Activated CD8-positive, alpha-beta memory T cell treated with anti-CD3 and anti-CD28 coated beads, Interleukin-2, amount 50 U/mL, for 1 hour (primary cell): ENCODE results near the gene PLEKHA7.
"Not testable (repeated sequence)": the region's sequence is repeated elsewhere in the genome, so short reads cannot be mapped to it uniquely, and the experiment has no call there.

Experiments used
- DNase-seq: peaks from one replicate; pipeline ENCODE4 v3.0.0-alpha.2; 2020; ENCODE audit errors: extremely low read depth

The PLEKHA7 gene

DNA sequence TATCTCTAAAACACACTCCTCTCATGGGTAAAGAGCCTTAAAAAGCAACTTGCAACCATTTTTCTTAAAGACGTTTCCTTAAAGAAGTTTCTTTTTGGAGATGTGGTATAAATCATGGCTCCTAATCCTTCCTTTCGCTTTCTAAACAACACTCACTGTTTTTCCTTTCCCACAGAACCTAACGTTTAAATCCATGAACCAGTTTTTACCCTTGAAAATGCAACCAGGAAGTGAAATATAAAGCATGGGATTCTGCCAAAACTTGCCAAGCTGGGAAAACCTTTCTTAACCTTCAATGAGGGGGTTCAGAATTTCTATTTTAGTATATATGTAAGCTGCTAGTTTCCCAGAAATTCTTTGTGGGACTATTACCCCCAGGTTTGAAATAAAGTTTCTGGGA lies 8.6 kb downstream of the PLEKHA7 start:
- DNase-seq, result no peak

- DNase-seq, result no peak
These were observed 9.6 kb downstream of the PLEKHA7 start for GRCh38 chr11:17004486-17005148.

DNA sequence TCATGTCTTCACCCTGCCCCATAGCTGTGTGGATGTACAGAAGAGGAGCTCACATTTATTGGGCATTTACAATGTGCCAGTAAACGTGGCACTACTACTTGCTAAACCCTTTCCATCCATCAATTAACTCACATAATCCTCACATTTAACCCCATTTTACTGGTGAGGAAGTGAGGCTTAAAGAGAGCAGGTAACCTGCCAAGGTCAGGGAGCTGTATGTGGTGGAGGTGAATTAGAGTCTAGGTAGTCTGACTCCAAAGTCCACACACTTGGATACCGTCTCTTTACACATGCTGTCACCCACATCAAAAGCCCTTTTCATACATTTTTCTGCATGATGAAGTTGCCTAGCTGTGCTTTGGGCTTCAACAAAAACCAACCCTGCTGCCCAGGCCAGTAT lies 10.8 kb downstream of the PLEKHA7 start:
- no peak for DNase-seq

DNA sequence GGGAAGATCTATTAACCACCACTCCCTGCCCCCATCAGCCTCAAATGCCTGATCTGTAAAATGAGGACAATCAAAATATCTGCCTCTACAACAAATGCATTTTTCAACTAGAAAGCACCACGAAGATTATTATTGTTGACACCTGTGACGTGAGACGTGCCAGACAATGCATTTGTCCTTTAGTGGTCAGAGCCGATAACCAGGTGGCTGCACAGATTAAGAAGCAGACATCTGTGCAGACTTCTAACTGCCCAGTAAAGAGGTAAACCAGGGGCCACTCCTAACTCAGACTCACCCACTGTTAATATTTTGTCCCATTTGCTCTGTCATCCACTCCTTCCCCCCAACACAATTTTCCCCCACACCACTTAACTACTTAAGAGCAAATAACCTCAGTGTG lies 11.7 kb downstream of the PLEKHA7 start:
- no peak for DNase-seq

- no peak for DNase-seq
These were observed 12.4 kb downstream of the PLEKHA7 start for GRCh38 chr11:17001806-17002205.

DNA sequence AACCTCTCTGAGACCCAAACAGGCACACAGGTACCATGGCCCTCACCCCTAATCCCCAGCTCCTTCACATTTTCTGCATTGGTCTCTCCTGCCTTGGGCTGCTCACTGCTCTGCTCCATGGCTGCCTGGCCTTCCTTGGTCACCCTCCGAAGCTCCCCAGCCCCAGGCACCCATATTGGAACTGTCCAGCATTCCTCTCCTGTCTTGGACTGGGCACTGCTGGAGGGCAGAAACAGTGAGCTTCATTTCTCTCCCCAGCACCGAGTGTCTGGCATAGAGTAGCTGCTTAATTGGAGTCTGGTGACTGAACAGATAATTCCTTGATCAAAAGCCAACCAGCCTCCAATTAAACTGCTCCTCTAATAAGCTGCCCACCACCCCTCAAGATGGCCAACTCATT lies 13.2 kb downstream of the PLEKHA7 start:
- DNase-seq, result no peak

- DNase-seq, result not testable (repeated sequence)
These were observed 14.0 kb downstream of the PLEKHA7 start for GRCh38 chr11:17000253-17000652.

GRCh38 chr11:16999116-16999515 lies 15.1 kb downstream of the PLEKHA7 start:
- DNase-seq, result no peak

DNA sequence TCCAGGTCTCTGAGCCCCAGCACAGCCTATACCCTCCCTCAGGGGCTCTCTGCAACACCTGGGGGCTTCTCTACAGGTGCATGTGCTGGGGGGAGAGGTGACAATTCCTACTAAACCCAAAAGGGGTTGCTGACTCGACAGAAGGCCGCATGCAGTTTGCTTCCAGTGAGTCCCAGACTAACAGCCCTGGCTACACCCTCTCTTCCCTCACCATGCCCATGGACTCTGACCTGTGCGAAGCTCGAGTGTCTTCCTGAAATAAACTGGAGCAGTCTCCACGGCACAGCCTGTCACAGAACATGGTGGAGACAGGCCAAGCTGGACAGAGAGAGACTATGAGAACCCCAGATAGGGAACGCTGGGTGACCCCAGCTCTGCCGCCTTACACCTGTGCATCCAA lies 16.6 kb downstream of the PLEKHA7 start:
- no peak for DNase-seq

DNA sequence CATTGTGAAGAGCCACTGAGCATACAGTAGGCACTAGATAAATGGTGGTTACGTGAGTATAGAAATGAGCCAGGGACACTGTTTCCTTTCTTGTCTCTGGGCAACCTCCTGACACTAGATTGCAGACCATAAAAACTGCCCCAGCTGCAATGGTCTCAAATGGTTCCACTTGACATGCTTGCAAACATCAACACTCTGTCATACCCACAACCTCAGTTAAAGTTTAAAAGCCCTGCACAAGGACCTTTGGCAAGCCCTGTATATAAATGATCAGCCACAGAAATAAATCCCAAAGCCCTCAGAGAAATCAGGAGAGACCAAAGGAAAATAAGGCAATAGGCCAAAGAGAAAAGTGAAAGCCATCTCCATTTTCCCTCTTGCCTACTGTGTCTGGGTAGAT lies 20.7 kb downstream of the PLEKHA7 start:
- DNase-seq, result no peak

DNA sequence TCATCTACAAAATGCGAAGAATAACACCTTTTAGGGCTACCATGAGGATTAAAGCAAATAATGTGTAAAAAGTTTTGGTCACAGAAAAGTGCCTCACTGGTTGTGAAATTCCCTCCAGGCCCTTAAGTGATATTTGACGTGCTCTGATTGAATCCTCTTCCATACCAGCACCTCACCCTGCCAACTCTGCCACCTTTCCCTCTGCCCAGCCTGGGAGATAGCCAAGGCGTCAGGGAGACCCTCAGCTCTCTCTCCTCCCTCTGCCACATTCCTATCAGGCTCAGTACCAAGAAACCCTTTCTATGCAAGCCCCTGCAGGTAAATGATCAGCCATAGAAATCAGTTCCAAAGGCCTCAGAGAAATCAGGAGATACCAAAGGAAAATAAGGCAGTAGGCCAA lies 21.4 kb downstream of the PLEKHA7 start:
- DNase-seq, result no peak

GRCh38 chr11:16989554-16989953 lies 24.7 kb downstream of the PLEKHA7 start:
- DNase-seq, result no peak

GRCh38 chr11:16987205-16987568 lies 27.0 kb downstream of the PLEKHA7 start:
- DNase-seq, result no peak

DNA sequence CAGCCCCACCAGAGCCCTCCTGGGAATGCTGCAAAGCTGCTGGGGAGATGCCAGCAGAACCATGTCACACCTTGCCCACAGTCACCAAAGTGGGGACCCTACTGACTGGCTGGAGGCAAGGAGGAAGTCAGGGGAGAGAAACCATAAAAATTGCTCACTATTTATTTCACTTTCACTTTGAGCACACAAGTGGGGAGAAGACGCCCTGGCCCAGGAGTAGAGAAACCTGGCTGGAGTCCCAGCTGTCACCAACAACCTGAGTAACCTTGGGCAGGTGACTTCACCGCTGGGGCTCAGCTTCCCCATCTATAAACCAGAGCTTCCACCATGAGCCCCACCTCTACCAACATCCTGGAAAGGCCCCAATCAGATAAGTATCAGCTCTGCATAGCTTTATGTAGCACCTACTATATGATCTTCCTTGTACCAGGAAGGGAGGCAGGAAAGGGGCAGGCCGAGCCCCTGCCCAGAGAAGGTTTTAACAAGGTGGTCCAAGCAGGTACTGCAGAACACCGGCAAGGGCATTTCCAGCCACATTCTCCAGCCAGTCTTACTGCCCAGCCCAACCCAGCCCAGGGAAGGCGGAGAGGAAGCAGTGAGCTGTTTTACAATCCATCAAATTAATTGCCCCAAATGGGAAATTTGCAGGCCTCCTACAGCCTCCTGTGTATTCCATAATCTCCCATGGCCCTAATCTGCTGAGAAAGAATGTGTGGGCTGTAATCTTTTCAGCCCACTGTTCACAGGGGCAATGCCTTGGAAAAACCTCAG lies 27.6 kb downstream of the PLEKHA7 start:
- DNase-seq, result no peak

GRCh38 chr11:16985297-16985696 lies 28.9 kb downstream of the PLEKHA7 start:
- no peak for DNase-seq

DNA sequence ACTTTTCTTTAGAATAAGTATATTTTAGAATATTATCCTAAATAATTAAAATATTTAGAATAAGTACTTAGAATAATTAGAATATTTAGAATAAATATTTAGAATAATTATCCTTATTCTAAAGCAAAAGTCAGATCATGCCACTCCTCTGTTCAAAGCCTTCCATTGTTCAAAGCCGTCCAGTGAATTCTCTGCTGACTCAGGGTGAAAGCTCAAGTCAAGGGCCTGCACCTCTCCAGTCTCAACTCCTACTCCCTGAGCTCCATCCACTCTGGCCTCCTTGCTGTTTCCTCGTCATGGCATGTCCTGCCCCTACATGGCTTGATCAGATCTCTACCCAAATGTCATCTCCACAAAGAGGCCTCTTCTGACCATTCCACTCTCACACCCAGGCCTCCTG lies 30.0 kb downstream of the PLEKHA7 start:
- no peak for DNase-seq

DNA sequence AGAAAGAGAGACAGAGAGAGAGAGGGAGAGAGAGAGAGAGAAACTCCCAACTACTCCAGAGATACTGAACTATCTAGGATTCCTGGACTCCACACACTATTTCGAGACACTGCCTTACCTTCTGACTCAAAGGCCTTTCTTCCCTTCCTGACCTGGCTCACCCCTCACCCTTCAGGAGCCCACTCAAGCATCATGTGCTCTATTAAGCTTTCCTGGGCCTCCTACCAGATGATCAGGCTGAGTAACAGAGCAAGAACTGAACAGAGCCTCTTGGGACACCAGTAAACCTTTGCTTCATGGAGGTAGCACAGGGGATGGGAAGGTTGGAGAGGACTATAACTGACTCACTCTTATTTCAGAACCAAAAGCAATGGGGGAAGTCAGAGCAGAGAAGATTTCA lies 31.4 kb downstream of the PLEKHA7 start:
- DNase-seq, result no peak

DNA sequence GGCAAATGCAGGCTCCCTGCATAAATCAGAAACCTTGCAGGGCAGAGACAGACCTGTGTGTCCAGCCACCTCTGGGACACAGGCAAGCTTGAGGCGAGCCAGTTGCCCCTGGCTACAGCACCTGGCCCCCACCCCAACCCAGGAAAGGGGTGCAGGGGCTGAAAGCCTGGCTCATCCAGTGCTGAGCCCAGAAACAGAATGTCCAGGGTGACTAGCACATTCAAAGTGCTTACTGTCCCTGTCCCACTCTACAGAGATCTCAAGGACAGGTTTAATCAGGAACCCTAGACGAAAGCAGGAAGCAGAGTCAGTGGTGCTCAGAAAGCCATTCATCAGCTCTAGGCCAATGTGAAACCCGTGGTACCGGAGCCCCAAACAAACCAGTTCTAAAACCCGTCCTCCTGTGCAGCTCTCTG lies 31.9 kb downstream of the PLEKHA7 start:
- DNase-seq, result no peak

- no peak for DNase-seq
These were observed 32.5 kb downstream of the PLEKHA7 start for GRCh38 chr11:16981651-16982194.

GRCh38 chr11:16979703-16980622 lies 34.3 kb downstream of the PLEKHA7 start:
- DNase-seq, result no peak

DNA sequence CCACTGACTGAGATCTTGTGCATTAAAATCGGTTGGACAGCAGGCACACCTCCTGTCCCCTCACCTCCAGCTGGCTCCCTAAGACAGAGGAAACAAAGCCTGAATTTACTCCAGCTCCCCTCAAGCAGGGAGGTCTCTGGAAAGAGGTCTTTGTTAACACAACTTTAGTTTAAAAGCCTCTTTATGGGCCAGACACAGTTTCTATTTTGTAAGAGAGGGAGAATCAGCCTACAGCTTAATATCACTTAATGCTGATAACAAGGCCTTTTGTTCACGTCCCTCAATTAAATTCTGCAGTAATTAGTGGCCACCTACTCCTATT lies 36.3 kb downstream of the PLEKHA7 start:
- DNase-seq, result no peak
